ENCODE data around the gene ENOX1. TPM values are rescaled to one million over a fixed set of nuclear protein-coding genes. Genes with fewer than 3 reads are reported as not detected.

The ENOX1 gene
- total and polyA plus RNA-seq, 2 of the 13 experiments (the other 11 are each of a cell fraction or from before 2014, with no cell fraction given), result not detected

GRCh38 chr13:43732726-43733125 is 54.0 kb downstream of the ENOX1 start (continued):
- TF ChIP-seq SMAD1 (CRISPR knock-in tag; IDR thresholded peaks at IDR 0.05; ENCODE audit: borderline replicate concordance, low read depth) (no peak), ZFP41 (CRISPR knock-in tag; IDR thresholded peaks at IDR 0.05; ENCODE audit: borderline replicate concordance) (no peak), AFF4 (CRISPR knock-in tag; IDR thresholded peaks at IDR 0.05) (no peak)

GRCh38 chr13:43731296-43731695 is 55.5 kb downstream of the ENOX1 start:
- ATAC-seq (no peak), FAIRE-seq (no peak), DNase-seq (ENCODE audit: low spot score) (no peak)
- Histone ChIP-seq H2AFZ (ENCODE audit: low read length) (no peak overlapping the region), H3K9ac (ENCODE audit: insufficient read depth, low read depth, low read length) (no peak overlapping the region), H3K36me3 (replicated peaks in 1 of 2; ENCODE audit: control insufficient read depth in 1 of 2, insufficient read depth in 2 of 2, low read length in 2 of 2) (no peaks in the 10 kb centered on the region), H3K4me1 (ENCODE audit: insufficient read depth, low read length) (no peaks in the 10 kb centered on the region), H3K4me2 (ENCODE audit: low read depth, low read length) (no peak overlapping the region), H3K79me2 (ENCODE audit: insufficient read depth, low read length) (no peaks in the 10 kb centered on the region), H3K4me3 (replicated peaks in 1 of 3; ENCODE audit: insufficient read depth in 1 of 3, low read depth in 2 of 3, low read length in 3 of 3) (no peak overlapping the region), H3K9me3 (ENCODE audit: low read length) (no peaks in the 10 kb centered on the region), H4K20me1 (ENCODE audit: insufficient read depth, low read length) (no peaks in the 10 kb centered on the region), H3K27ac (ENCODE audit: extremely low read length, insufficient read depth, low read length) (no peak overlapping the region), H3K27me3 (ENCODE audit: control insufficient read depth in 1 of 2, insufficient read depth in 2 of 2, low read length in 2 of 2) (no peaks in the 10 kb centered on the region)
- ChIA-PET POLR2A (no interaction called here), CTCF (ENCODE audit: low intra/inter-chr PET ratio, low total read pairs) (no interaction called here)
- no TSS peak for BruUV-seq (replicated peaks)
- in situ Hi-C loops (cut with HindIII; ENCODE audit: extremely low pct_ligation_motif_present, low pct_unique_long_range_greater_than_20kb) (no loop called here), intact Hi-C loops (cut with micrococcal nuclease; ENCODE audit: unreplicated experiment) (no loop called here)
- TF ChIP-seq SNAPC2 (CRISPR knock-in tag; IDR thresholded peaks at IDR 0.05), result no peak
- TF ChIP-seq ZNF496 (CRISPR knock-in tag; IDR thresholded peaks at IDR 0.05; ENCODE audit: insufficient replicate concordance), result no peak
- no peak for TF ChIP-seq HNRNPLL (IDR thresholded peaks at IDR 0.05; ENCODE audit: low read depth, low read length, poor library complexity, severe bottlenecking)
- no peak for TF ChIP-seq ZBTB39 (CRISPR knock-in tag; IDR thresholded peaks at IDR 0.05)
- TF ChIP-seq NR2C2 (CRISPR knock-in tag; IDR thresholded peaks at IDR 0.05; ENCODE audit: borderline replicate concordance), result no peak
- TF ChIP-seq HINFP (CRISPR knock-in tag; IDR thresholded peaks at IDR 0.05; ENCODE audit: low read depth), result no peak
- no peak for TF ChIP-seq ZNF598 (CRISPR knock-in tag; IDR thresholded peaks at IDR 0.05; ENCODE audit: borderline replicate concordance)
- TF ChIP-seq DPF2 (CRISPR knock-in tag; IDR thresholded peaks at IDR 0.05; ENCODE audit: borderline replicate concordance, low read depth), result no peak
- no peak for TF ChIP-seq CEBPZ (IDR thresholded peaks at IDR 0.05; ENCODE audit: low read length)

Data from HepG2 (cell line).